Transverse colon (tissue), 4 donors: ENCODE results near the gene SIKE1. TPM values are rescaled to one million over a fixed set of nuclear protein-coding genes. Genes with fewer than 3 reads are reported as not detected.

Experiments used
- DNase-seq: peaks from one replicate; pipeline ENCODE4 v3.0.0-alpha.2; 2019
- H3K27ac ChIP-seq, 4 donors: fragments of 200-600 bp; sonication (generic); 2 replicates each; pipeline ENCODE4 v1.5.1; 2016 to 2018; ENCODE audit warnings: inconsistent platforms in 4 of 4
- H3K27me3 ChIP-seq: fragments of 200-600 bp; sonication (generic); 2 replicates; pipeline ENCODE4 v1.5.1; 2017; ENCODE audit warnings: inconsistent platforms
- H3K36me3 ChIP-seq, 4 donors: fragments of 200-600 bp; sonication (generic); 2 replicates each; pipeline ENCODE4 v1.5.1; 2017 to 2019; ENCODE audit warnings: inconsistent platforms in 4 of 4
- H3K4me1 ChIP-seq, 4 donors: fragments of 200-600 bp; sonication (generic); 2 replicates each; pipeline ENCODE4 v1.5.1; 2017 to 2020; ENCODE audit warnings: inconsistent platforms in 4 of 4
- H3K4me3 ChIP-seq, 4 donors: fragments of 200-600 bp; sonication (generic); 1 replicate in 1 of 4; 2 replicates in 3 of 4; pipeline versions ENCODE4 v1.5.1 to v1.6.1; 2017 to 2019; ENCODE audit warnings: inconsistent platforms in 4 of 4
- H3K9me3 ChIP-seq, 2 donors: fragments of 200-600 bp; sonication (generic); 2 replicates each; pipeline ENCODE4 v1.5.1; 2017 to 2019; ENCODE audit warnings: inconsistent platforms in 2 of 2
- EP300 ChIP-seq: sonication (generic); formaldehyde crosslinking; IDR thresholded peaks from one replicate; pipeline ENCODE4 v1.6.1; 2017; ENCODE audit warnings: antibody characterized with exemption, low read depth
- POLR2A ChIP-seq: fragments of 450-650 bp; IDR thresholded peaks from one replicate; pipeline ENCODE4 v1.6.1; 2016; ENCODE audit warnings: antibody characterized with exemption, mild to moderate bottlenecking, moderate library complexity
- POLR2AphosphoS5 ChIP-seq, 3 donors: sonication (generic); formaldehyde crosslinking; IDR thresholded peaks; one replicate each; pipeline ENCODE4 v1.6.1; 2016; ENCODE audit warnings: antibody characterized with exemption in 3 of 3
- WGBS, 2 donors: methylation state at CpG; one replicate each; pipeline ENCODE4 v1.1.5; 2018; ENCODE audit warnings: low coverage in 1 of 2; 5-methylcytosine and 5-hydroxymethylcytosine counted together
- in situ Hi-C, 4 donors: fragments of 200-750 bp; cut with MboI; loops; one replicate each; pipeline versions ENCODE4 v1.15.0 to v1.15.1; 2017; ENCODE audit warnings: low sequenced_read_pairs in 3 of 4, low pct_ligation_motif_present in 1 of 4, low pct_unique_long_range_greater_than_20kb in 1 of 4
- intact Hi-C: fragments of 100-400 bp; cut with DNase I; formaldehyde crosslinking; loops from one replicate; pipeline ENCODE4 v1.15.1; 2023; ENCODE audit warnings: low total_unique reads
- small RNA-seq, 4 donors: library from RNA; depleted of rRNA; stranded (forward); fragments of <200 nt; gene quantifications; one replicate each; pipeline ENCODE3, GENCODE V24; 2016
- total RNA-seq, 4 donors: library from RNA; depleted of rRNA; stranded (reverse); fragments of >200 nt; gene quantifications; one replicate each; pipeline ENCODE4 v1.1.0, GENCODE V29; 2016
- TF ChIP-seq, protein P1 (sequence below), 5 experiments: fragments of 200-600 bp in 3 of 5; fragments of 450-650 bp in 2 of 5; sonication (generic) in 3 of 5; IDR thresholded peaks; 1 replicate in 2 of 5; 2 replicates in 3 of 5; pipeline ENCODE4 v1.5.1; 2016 to 2017; ENCODE audit warnings: antibody characterized with exemption in 5 of 5, inconsistent platforms in 3 of 5, mild to moderate bottlenecking in 2 of 5, moderate library complexity in 1 of 5

Gene SIKE1
- total RNA-seq, 4 donors from 2014 or later = 20.9 to 44.5 (median 35.3) TPM

DNA sequence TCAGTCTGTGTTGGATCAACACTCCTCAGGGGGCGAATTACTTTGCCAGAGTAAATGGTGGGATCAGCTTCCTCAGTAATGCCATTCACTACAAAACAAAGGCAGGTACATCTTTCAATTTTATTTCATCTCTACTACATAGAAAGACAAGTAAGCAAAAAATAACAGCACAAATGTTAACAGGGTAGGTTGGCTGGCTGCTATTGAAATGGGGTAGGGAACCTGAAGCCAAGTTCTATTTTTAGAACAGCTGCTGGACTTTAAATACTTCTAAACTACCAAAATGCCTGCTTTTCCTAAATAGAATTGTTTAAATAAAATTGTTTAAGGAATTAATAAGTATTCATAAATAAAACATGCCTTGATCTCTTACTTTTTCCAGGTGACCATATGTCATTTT, 56.6 kb downstream of the SIKE1 start:
- Histone ChIP-seq H3K4me3 (no peak overlapping the region), H3K36me3 (peaks cover 0 to 86% (median 40%) of the 10 kb centered on the region in 4 donors), H3K27ac (no peak overlapping the region), H3K4me1 (peaks cover 0 to 8% (median 2%) of the 10 kb centered on the region in 4 donors), H3K9me3 (no peaks in the 10 kb centered on the region), H3K27me3 (no peaks in the 10 kb centered on the region)
- TF ChIP-seq POLR2A (no peak), EP300 (no peak), POLR2AphosphoS5 (IDR thresholded peaks at IDR 0.05) (no peak)
- TF ChIP-seq, protein P1, sequence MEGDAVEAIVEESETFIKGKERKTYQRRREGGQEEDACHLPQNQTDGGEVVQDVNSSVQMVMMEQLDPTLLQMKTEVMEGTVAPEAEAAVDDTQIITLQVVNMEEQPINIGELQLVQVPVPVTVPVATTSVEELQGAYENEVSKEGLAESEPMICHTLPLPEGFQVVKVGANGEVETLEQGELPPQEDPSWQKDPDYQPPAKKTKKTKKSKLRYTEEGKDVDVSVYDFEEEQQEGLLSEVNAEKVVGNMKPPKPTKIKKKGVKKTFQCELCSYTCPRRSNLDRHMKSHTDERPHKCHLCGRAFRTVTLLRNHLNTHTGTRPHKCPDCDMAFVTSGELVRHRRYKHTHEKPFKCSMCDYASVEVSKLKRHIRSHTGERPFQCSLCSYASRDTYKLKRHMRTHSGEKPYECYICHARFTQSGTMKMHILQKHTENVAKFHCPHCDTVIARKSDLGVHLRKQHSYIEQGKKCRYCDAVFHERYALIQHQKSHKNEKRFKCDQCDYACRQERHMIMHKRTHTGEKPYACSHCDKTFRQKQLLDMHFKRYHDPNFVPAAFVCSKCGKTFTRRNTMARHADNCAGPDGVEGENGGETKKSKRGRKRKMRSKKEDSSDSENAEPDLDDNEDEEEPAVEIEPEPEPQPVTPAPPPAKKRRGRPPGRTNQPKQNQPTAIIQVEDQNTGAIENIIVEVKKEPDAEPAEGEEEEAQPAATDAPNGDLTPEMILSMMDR (IDR thresholded peaks at IDR 0.05) = no peak
- 67 to 100% methylated on average over 1 of the region's 1 CpG for WGBS, 2 donors
- in situ Hi-C loops = loop anchor here in 1 of 4 donors (25.0 kb wide), 1 partner anchor 137 kb away; the partner anchor contains the start of gene BCAS2
- DNase-seq = no peak
- intact Hi-C loops = no loop called here

DNA sequence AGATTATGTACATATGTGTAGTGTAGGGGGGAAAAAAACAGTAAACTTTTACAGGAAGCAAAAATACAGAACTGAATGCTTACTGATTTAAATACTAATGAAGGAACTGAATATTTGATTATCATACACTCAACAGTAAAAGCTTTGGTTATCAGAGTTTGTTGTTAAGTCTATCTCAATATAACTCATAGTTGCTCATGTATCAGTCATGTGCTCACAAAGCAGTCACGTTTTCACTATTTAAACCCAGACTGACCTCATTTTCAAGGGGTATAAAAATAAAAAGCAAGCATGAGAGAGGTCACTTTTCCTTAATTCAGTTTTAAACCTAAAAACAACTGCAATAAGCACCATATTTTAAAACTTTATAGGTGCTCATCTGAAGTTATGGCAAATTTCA, 57.0 kb downstream of the SIKE1 start:
- no peaks in the 10 kb centered on the region for H3K9me3 ChIP-seq
- H3K4me1 ChIP-seq = peaks cover 0 to 8% (median 2%) of the 10 kb centered on the region in 4 donors
- peaks cover 0 to 90% (median 39%) of the 10 kb centered on the region in 4 donors for H3K36me3 ChIP-seq
- no peaks in the 10 kb centered on the region for H3K27me3 ChIP-seq
- TF ChIP-seq EP300 (no peak), POLR2A (no peak), POLR2AphosphoS5 (IDR thresholded peaks at IDR 0.05) (no peak)
- TF ChIP-seq, protein P1 (IDR thresholded peaks at IDR 0.05) = no peak
- H3K27ac ChIP-seq = no peak overlapping the region
- intact Hi-C loops (no loop called here), in situ Hi-C loops (loop anchor here in 1 of 4 donors (25.0 kb wide), 1 partner anchor 136 kb away; the partner anchor contains the start of gene BCAS2)
- 0 to 22% methylated on average over 1 of the region's 1 CpG for WGBS, 2 donors
- H3K4me3 ChIP-seq = no peak overlapping the region
- no peak for DNase-seq

DNA sequence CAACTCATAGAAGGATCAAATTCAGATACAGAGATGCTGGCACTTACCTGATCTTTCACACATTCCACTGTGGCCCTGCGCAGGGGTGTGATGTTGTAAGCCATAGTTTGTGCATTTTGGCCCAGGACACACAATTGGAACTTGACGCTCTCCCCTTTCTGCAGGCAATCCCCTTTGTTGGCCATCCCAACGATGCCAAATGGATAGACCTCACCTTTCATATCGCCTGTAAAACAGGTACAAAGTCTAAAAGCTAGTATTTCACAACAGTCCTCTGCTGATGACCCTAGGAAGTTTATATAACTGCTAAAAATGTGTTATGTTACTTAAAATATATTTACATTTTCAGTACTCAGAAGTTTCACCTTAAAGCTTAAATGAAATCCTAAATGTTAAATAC, 60.0 kb downstream of the SIKE1 start:
- DNase-seq = no peak
- TF ChIP-seq POLR2A (no peak), EP300 (no peak), POLR2AphosphoS5 (IDR thresholded peaks at IDR 0.05) (no peak)
- TF ChIP-seq, protein P1 (IDR thresholded peaks at IDR 0.05) = no peak
- in situ Hi-C loops = loop anchor here in 1 of 4 donors (25.0 kb wide), 1 partner anchor 133 kb away; the partner anchor contains the start of gene BCAS2
- peaks cover 0 to 75% (median 31%) of the 10 kb centered on the region in 4 donors for H3K36me3 ChIP-seq
- peaks cover 8 to 20% (median 10%) of the 10 kb centered on the region in 4 donors for H3K4me1 ChIP-seq
- H3K4me3 ChIP-seq = no peak overlapping the region
- no peaks in the 10 kb centered on the region for H3K27me3 ChIP-seq
- no peak overlapping the region for H3K27ac ChIP-seq
- intact Hi-C loops = no loop called here
- 42 to 88% methylated on average over 3 to 4 of the region's 4 CpGs for WGBS, 2 donors
- no peaks in the 10 kb centered on the region for H3K9me3 ChIP-seq

Small RNA genes within 50 kb of the gene (small RNA-seq; reads per million reads assigned to genes)
- 0 reads per million in 4 donors for gene RNY1P13

Other genes starting within 250 kb of the SIKE1 start
- 10 to 100 TPM; 22.4 to 26.5 (median 24.5) TPM for gene BCAS2, start 199.1 kb downstream of the SIKE1 start, total RNA-seq
- 1 to 10 TPM in 3 of 4 donors, under 1 TPM in 1; 0.80 to 2.5 (median 1.4) TPM for gene DENND2C, start 110.6 kb downstream of the SIKE1 start, total RNA-seq
- gene AMPD1, start 85.1 kb downstream of the SIKE1 start, total RNA-seq = 1 to 10 TPM in 2 of 4 donors, under 1 TPM in 1, not detected in 1; 0.82 to 3.2 (median 1.9) TPM
- gene NRAS, start 63.9 kb downstream of the SIKE1 start, total RNA-seq = 10 to 100 TPM; 14.5 to 56.3 (median 44.6) TPM
- gene CSDE1, start 22.7 kb downstream of the SIKE1 start, total RNA-seq = 1,000 to 10,000 TPM in 1 of 4 donors, 100 to 1,000 TPM in 3; 264 to 1,040 (median 739) TPM
- gene SYCP1, start 74.2 kb upstream of the SIKE1 start, total RNA-seq = not detected
- not detected for gene TSHB, start 249.1 kb upstream of the SIKE1 start, total RNA-seq